GM19463 (cell line): ENCODE data around the gene ARL4D.
"Not testable (repeated sequence)": the region's sequence is repeated elsewhere in the genome, so short reads cannot be mapped to it uniquely, and the experiment has no call there.

Experiments used
- ATAC-seq: cut with Tn5 transposase; IDR thresholded peaks from one replicate; pipeline ENCODE4 v1.9.1; 2021; ENCODE audit warnings: mild to moderate bottlenecking, moderate library complexity; ENCODE audit not compliant: unreplicated experiment

Gene ARL4D

DNA sequence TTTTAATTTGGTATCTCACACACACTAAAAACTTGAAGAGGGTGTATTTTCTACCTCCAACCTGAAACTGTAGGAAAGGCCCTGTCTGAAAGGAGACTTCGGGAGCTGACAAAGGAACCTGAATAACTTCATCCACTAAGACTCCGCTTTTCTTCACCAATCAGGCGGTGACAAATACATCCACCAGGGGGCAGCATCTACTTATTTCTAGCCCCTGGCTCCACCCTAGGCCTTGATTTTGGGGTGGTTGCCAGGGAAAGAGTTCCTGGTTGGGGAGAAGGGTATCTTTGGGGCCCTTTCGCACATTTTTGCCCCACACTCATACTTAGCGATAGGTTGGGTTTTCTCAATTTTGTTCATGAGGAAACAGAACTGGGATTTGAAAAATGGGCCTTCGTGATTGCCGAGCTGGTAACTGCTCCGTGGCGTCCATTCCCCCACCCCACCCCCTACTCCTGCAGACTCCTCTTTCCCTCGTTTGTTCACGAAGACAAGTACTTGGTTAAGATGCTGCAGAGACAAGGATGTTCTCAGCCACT, 4.8 kb upstream of the ARL4D start:
- ATAC-seq = no peak

DNA sequence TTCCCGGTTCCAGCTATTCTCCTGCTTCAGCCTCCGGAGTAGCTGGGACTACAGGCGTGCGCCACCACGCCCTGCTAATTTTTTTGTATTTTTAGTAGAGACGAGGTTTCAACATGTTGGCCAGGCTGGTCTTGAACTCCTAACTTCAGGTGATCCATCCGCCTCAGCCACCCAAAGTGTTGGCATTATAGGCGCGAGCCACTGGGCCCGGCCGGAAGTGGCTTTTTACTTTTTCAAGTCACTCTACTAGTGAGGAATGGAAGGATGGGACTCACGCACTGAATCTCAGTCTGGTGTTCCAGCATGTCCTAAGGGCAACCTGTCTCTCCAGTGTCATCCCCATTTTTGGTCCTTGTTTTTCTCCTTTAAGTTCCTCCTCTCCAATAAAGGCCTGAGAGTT, 4.1 kb upstream of the ARL4D start:
- ATAC-seq = not testable (repeated sequence)

DNA sequence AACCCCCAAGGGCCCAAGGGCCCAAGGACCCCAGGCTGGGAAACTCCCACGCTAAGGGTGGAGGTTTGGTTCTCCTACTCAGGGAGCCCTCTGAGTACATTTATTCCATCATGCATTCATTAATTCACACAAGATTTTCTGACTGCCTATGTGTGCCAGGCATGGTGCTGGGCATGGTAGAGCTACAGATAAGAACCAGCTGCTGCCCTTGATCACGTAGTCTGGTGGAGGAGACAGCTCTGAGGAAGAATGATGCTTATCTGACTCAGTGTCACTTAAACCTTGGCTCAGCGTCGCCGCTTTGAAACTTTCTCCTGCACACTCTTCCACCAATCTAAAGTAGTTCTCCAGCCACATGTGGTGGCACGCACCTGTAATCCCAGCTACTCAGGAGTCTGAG, 3.6 kb upstream of the ARL4D start:
- no peak for ATAC-seq

DNA sequence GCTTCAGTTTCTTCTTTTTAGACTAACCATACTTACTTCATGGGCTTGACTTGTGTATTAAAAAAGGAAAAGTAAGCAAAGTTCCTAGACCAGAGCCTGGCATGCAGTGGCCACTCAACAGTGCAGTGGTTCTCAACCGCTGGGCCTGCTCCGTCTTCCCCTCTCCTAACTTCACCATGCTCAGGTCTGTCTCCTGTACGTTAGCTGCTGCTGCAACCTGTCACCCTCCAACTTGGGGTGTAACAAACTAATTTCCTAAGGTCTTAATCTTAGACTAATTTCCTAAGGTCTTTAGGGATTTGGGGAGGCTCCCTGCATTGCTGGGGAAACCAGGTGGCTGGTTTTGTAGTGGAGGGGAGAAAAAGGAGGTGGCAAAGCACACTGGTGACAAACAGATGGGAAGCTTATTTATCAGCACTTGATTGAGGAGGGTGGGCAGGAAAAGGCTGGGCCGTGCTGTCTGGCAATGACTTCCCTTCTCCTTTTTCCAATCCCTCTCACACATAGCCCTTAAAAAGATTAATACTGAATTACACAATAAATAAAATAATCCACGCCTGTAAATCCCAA, 2.2 kb upstream of the ARL4D start:
- no peak for ATAC-seq

DNA sequence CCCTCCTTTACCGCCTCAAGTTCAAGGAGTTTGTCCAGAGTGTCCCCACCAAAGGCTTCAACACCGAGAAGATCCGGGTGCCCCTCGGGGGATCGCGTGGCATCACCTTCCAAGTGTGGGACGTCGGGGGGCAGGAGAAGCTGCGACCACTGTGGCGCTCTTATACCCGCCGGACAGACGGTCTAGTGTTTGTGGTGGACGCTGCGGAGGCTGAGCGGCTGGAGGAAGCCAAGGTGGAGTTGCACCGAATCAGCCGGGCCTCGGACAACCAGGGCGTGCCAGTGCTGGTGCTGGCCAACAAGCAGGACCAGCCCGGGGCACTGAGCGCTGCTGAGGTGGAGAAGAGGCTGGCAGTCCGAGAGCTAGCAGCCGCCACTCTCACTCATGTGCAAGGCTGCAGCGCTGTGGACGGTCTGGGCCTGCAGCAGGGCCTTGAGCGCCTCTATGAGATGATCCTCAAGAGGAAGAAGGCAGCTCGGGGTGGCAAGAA, 1.1 kb downstream of the ARL4D start:
- no peak for ATAC-seq

DNA sequence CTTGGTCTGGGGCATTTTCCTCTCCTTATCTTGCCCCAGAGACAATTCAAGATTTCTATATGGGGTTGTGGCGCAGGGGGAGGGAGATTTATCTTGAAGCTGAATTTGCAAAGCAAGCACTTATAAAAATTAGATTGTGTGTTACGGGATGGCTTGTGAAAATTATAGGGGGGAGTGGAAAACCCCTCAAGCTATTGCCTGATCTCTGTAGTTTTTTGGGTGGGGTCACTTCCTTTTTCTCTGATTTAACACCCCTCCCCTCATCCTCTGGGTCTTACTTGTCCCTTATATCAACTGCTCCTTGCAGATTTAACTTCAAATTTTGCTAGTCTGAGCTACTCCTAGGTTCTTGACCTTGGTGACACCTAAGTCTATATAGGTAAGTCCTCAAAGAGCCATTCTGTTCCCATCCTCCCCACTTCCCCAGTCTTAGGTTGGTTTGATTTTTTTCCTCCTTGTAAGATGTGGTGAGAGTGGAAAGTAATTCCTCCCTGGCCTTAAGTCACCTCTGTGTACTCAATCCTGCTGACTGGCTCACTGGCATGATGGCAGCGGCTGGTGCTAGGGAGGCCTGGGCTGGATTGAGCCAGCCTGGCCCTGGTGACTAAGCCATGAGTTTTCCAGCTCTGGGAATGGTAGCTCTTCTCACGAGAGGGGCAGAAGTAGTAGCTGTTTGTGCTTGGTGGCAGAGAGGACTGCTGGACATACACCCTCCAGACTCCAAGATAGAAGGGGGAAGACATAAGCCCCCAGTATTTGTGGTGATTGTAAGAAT, 2.3 kb downstream of the ARL4D start:
- ATAC-seq = no peak

DNA sequence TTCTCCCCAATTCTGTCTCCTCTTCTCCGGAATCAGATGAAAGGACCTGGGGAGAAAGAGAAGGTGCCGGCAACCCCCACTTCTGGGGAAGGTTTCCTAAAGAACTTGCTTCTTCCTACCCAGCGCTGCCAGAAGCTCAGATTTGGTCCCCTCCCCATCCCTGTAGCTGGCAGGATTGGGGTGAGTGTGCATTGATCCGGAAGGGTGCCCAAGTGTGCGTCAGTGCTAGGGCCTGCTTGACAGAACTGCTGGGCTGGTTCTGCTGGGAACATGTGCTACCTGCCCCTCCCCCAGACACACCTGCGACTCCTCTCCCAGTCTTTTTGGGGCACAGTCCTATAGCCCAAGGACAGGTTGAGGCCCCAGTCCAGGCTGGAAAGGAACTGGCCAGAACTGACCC, 3.3 kb downstream of the ARL4D start:
- no peak for ATAC-seq

DNA sequence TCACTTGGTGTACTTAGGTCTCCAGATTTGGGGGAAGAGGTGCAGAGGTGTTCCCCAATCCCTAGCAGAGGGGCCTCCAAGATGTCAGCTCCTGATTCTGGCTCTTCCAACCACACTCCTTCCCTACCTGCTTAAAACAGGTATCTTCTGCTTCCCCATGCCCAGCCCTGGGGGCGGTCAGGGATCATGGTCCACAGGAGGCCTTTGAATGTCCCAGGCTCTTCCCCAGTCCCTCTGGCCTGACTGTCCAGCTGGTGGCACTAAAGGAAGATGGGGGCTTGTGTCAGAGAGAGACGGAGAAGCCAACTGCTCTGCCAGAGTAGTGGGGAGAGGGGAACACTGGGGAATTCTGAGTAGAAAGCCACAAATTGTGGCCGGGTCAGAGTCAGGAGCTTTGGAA, 3.8 kb downstream of the ARL4D start:
- no peak for ATAC-seq

DNA sequence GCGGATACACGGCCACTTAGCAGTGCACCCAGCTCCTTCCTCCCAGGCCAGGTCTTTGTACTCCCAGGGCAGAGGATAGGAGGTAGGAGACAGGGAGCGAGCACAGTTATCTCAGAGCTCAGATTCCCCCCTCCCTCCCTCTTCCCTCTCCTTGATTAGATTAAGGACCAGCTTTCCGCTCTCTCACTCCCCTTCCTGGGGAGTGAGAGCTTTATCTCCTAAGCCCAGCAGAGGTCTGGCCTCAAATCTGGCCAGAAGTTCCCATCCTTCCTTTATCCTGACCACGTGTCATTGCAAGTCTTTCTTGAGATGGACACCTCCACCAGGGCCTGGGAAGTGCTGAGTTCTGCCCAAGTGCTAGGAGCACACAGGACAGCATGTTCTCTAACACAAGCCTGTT, 5.1 kb downstream of the ARL4D start:
- no peak for ATAC-seq

DNA sequence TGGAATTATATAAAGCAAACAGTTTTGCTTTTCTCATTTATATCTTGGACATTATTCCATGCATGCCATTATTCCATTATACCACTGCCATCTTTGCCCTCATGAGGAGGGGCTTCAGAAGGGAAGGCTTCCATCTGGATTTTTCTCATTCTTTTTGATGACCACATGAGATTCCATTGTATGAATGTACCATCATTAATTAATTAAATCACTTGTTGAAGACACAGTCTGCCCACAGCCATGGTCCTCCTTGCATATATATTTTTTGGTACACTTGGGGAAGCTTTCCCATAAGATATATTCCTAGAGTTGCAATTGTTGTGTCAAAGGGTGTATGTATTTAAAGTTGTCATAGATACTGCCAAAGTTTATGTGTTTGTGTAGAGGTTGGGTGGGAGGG, 7.1 kb downstream of the ARL4D start:
- ATAC-seq = no peak

DNA sequence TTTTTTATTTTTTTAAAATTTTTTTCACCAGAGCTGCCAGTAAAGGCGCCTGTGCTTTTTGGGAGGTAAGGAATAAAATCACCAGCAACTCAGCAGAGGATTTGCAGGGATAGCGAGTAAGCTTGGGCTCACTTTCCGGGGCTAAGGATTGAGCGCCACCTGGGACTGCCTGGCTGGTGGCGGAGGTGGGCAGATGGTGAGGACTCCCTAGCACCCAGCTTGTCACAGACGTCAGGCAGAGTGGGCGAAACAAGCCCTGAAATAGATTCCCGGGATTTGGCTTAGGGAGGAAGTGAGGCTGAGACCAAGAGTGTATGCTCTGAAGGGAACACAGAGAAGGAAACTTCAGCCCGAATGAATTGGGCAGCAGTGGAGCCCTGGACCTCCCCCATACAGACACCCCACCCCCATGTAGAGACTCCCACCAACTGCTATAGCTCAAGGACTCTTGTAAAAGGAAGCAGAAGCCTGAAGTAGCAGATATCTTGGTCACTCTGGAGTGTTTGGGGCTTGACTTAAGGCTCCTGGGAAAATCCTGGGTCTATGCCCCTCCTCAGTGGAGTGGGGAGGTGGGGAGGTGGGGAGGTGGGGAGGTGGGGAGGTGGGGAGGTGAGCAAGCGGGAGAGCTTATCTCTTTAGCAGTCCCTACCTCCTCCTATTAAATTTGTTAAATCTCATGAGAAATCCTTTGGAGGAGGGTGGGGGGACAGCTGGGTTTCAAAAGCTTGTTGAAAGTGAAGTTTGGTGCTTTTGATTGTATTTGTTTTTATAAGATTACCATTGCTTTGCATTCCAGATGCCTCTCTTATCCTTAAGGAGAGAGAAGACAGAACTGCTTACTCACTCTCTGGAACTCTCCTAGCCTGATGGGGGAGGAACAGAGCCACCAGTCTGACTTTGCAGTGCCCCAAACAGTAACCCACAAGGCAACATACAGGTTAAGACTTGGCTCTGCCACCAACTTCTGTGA, 8.2 kb downstream of the ARL4D start:
- no peak for ATAC-seq

DNA sequence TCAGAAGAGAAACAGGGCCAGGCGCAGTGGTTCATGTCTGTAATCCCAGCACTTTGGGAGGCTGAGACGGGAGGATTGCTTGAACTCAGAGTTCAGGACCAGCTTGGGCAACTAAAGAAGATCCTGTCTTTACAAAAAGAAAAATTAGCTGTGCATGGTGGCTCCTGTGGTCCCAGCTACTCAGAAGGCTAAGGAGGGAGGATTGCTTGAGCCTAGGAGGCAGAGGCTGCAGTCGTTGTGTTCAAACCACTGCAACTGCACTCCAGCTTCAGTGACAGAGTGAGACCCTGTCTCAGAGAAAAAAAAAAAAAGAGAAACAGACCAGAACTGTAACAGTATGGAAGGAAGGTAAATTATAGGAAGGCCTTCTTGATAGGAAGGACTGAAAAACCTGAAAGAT, 10.3 kb downstream of the ARL4D start:
- no peak for ATAC-seq

DNA sequence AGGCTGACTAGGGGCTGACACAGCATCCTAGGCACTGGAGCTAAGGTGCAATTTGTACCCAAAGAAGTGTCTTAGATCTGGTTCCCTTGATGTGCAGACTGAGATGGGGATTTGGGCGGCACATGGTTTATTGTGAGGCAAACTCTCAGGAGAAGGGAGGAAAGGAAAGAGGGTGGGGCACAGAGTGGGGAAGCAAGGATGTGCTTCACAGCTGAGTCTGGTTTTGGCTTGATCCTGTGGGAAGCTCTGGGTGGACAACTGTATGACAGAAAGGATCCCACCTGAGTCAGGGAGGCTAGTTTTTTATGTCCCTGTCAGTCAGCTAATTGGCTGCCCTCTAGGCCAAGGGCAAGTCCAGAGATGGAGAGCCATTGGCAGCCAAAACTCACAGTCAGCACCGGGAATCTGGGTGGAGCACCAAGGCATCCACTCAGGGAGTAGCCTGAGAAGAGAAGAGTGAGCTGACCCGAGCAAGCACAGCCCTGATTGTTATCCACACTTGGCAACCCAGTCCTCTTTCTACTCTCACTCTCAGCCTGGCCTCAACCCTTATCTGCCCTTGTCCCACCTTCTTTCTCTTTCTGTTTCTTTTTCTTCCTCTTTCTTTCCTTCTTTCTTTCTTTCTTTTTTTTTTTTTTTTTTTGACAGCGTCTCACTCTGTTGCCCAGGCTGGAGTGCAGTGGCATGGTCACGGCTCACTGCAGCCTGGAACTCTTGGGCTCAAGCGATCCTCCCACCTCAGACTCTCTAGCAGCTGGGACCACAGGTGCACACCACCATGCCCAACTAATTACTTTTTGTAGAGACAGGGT, 12.0 kb downstream of the ARL4D start:
- no peak for ATAC-seq

DNA sequence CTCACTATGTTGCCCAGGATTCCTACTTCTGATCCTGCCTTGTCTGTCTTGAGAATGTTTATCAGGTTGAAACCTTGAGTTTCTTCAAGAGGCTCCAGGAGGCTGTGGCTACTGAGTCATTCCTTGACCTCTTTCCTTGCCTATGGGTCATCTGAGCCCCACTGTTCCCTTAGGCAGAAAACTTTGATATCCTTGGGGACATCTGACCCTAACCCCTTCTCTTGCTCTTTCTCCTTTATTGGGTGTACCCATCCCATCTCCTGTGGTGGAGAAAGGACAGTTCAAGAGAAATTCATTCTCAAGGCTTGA, 12.5 kb downstream of the ARL4D start:
- no peak for ATAC-seq

DNA sequence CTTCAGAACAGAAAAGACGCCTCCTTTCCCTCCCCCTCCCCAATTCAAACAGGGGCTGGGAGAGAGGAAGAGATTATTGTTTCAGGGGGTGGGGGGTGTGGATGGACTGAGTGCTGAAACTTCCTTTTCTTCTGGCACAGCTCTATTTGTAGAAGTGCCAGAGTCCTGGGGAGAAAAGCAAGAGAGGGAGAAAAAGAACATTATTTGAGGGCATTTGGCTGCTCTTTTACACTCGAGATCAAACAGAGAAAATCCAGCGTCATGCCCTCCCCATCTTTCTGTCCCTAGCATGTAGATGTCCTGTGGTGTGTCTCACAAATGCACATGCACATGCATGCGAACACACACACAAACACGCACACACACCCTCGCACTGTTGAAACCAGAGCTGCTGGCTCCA, 13.0 kb downstream of the ARL4D start:
- no peak for ATAC-seq

DNA sequence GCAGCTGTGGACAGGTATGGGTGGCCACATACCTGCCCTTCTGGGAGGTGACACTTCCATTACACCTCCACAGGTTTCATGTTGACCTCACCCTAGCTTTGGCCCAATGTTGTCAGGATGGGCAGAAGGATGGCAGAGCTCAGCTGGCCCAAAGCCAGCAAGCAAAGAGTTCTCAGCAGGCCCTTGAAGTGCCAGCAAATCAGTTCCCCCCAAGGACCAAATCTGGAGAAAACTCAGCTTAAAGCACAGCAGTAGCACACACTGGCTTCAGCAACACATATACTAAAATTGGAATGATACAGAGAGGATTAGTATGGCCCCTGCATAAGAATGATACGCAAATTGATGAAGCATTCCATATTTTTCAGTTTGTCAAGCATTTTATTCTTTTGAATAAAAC, 13.4 kb downstream of the ARL4D start:
- ATAC-seq = no peak

DNA sequence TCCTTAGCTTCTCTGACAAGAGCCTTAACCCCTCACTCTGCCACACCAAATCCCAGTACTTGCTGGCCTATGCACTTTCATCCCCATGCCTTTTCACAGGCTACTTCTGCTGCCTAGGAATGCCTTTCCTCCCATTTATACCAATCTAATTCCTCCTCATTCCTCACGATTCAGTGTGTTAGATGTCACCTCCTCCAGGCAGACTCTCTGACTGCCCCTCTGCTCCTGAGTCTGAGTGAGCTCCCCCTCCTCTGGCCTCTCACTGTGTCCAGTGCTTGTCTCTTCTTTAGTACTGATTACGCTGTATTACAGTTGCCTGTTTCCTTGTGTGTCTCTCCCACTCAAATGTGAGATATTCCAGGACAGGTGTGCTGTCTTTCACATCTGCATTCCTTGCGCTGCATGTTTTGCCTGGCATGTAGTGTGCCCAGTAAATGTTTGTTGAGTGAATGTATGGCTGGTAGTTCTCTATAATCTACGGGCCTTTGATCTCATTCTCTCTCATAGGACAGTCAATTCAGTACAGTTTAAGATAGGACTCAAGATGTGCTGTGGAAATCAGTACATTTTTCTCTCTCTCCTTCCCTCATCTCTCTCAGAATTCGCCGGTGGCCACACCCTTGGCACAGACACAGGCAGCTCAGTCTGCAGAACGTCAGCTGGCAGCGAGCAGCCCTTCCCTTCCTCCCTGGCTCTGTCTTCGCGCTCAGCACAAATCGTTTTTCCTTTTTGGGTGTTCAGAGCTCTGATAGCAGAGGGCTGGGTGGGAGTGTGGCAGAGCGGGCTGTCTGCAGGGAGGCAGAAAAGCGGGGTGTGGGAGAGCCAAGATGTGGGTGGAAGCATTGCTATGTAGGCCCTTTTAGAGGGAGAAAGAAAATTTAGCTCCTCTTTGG, 18.5 kb downstream of the ARL4D start:
- no peak for ATAC-seq

DNA sequence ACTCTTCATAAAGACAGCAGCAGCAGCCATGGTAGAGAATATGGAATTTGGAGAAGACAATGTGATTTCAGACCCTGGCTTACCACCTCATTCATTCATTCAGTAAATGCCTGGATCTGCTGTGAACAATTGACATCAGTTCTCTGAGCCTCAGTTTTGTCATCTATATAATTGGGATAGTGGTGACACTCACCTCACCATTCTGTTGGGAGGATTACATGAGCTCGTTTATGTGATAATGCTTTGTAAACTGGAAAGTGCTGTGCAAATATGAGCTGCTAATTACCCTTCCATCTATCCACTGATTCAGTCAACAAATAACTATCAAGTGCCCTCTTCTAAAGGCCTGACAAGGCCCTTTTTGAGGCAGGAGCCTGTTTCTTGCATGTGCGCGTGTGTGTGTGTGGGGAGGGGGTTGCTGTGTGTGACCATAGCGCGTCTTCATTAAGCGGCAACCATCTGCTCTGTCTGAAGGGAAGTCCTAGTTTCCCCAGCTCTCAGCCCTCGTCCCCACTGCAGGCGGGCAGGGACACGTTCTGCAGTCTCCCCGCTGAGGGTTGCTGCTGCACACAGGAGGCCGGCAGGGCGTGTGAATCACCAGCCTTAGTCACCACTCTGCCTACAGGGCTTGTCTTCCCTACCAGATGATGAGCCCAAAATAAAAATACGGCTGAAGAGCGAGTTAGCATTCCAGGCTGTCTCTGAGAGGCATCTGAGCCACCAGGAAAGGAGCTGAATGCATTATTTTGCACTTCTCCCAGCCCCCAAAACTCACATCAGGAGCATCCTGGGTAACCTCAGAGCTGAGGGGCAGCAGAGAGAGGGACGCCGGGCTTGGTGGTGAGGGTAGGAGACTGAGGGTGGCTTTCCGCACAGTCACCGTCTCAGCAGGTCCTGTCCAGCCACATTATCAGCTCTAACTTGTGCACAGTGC, 19.9 kb downstream of the ARL4D start:
- no peak for ATAC-seq
